Right lobe of liver (tissue), 6 donors: ENCODE data around the gene ZNF175. TPM values are rescaled to one million over a fixed set of nuclear protein-coding genes. Genes with fewer than 3 reads are reported as not detected.

ENCODE experiments used
- ATAC-seq, 4 donors: fragments of 200-7000 bp; cut with Tn5 transposase; one replicate each; pipeline ENCODE4 v1.9.1; 2020; ENCODE audit warnings: mild to moderate bottlenecking in 4 of 4, moderate library complexity in 4 of 4
- DNase-seq, 3 donors: peaks; one replicate each; pipeline ENCODE4 v3.0.0-alpha.2; 2020
- H3K27ac ChIP-seq, 3 donors: fragments of 200-600 bp; one replicate each; pipeline ENCODE4 v1.8.0; 2022
- H3K27me3 ChIP-seq, 2 donors: fragments of 200-600 bp; one replicate each; pipeline ENCODE4 v1.8.0; 2022
- H3K36me3 ChIP-seq, 4 donors: fragments of 200-600 bp; sonication (generic) in 1 of 4; one replicate each; pipeline versions ENCODE4 v1.5.1 to v1.8.0; 2017 to 2022; ENCODE audit warnings: control low read depth in 1 of 4
- H3K4me1 ChIP-seq, 4 donors: fragments of 200-600 bp; sonication (generic) in 1 of 4; one replicate each; pipeline versions ENCODE4 v1.5.1 to v1.8.0; 2017 to 2022; ENCODE audit warnings: control low read depth in 1 of 4
- H3K4me3 ChIP-seq, 3 donors: fragments of 200-600 bp; one replicate each; pipeline ENCODE4 v1.8.0; 2022
- H3K9me3 ChIP-seq, 4 donors: fragments of 200-600 bp; sonication (generic) in 1 of 4; one replicate each; pipeline versions ENCODE4 v1.5.1 to v1.8.0; 2017 to 2022; ENCODE audit warnings: control low read depth in 1 of 4
- CTCF ChIP-seq, 4 donors: fragments of 200-600 bp in 3 of 4; fragments of 450-650 bp in 1 of 4; IDR thresholded peaks; one replicate each; pipeline versions ENCODE4 v1.5.1 to v1.8.0; 2016 to 2022; ENCODE audit warnings: antibody characterized with exemption in 4 of 4, mild to moderate bottlenecking in 2 of 4
- POLR2A ChIP-seq: fragments of 450-650 bp; IDR thresholded peaks from one replicate; pipeline ENCODE4 v1.6.1; 2017; ENCODE audit warnings: antibody characterized with exemption, mild to moderate bottlenecking
- WGBS: methylation state at CpG from one replicate; pipeline ENCODE4 v1.1.6; 2018; ENCODE audit warnings: low coverage, low lambda C conversion rate; ENCODE audit not compliant: insufficient coverage; ENCODE audit errors: missing lambda C conversion rate; 5-methylcytosine and 5-hydroxymethylcytosine counted together
- intact Hi-C, 2 donors: fragments of 100-400 bp; cut with DNase I; formaldehyde crosslinking; loops; one replicate each; pipeline versions ENCODE4 v1.11.2 to v1.14.1; 2022
- total RNA-seq, 6 experiments: library from RNA; depleted of rRNA in 2 of 6; stranded (reverse); fragments of >200 nt in 2 of 6; fragmentation: NEBNext Ultra II Directional in 3 of 6; extraction: Animal tissue kit (Norgen Biotek cat#: 25700) in 3 of 6; gene quantifications; one replicate each; pipeline versions ENCODE4 v1.1.0 to v1.2.4, GENCODE V29; 2016 to 2023
- donor health status: DM: no; HTN: yes; CAD: no.
- donor health status: DM: no; HTN: no; CAD: no.
- donor health status: DM: no; HTN: no; CAD: no.
- donor health status: DM: no; HTN: yes; CAD: no.
- donor health status: DM: no; HTN: yes; CAD: no.

ZNF175 gene
- total RNA-seq, 6 experiments from 2014 or later, result 1.2 to 5.2 (median 4.4) TPM

GRCh38 chr19:51610576-51610975 lies 39.5 kb downstream of the ZNF175 start:
- DNase-seq (no peak), ATAC-seq (no peak)
- H3K27ac ChIP-seq, result no peak overlapping the region
- H3K9me3 ChIP-seq, result no peaks in the 10 kb centered on the region
- no peaks in the 10 kb centered on the region for H3K27me3 ChIP-seq
- H3K4me1 ChIP-seq, result no peaks in the 10 kb centered on the region
- no peak for TF ChIP-seq POLR2A
- TF ChIP-seq CTCF (IDR thresholded peaks at IDR 0.05), result no peak
- no peaks in the 10 kb centered on the region for H3K36me3 ChIP-seq
- intact Hi-C loops, result no loop called here
- 29% methylated on average over 1 of the region's 1 CpG for WGBS
- H3K4me3 ChIP-seq, result no peak overlapping the region

- H3K4me1 ChIP-seq, result no peaks in the 10 kb centered on the region
- no peaks in the 10 kb centered on the region for H3K36me3 ChIP-seq
- no peaks in the 10 kb centered on the region for H3K27me3 ChIP-seq
- intact Hi-C loops, result no loop called here
- ATAC-seq (no peak), DNase-seq (no peak)
- H3K9me3 ChIP-seq, result no peaks in the 10 kb centered on the region
- no peak overlapping the region for H3K4me3 ChIP-seq
- WGBS, result 54% methylated on average over 5 of the region's 5 CpGs
- no peak for TF ChIP-seq POLR2A
- TF ChIP-seq CTCF (IDR thresholded peaks at IDR 0.05), result no peak
- H3K27ac ChIP-seq, result no peak overlapping the region
These were observed 43.7 kb downstream of the ZNF175 start for GRCh38 chr19:51614789-51615188.

DNA sequence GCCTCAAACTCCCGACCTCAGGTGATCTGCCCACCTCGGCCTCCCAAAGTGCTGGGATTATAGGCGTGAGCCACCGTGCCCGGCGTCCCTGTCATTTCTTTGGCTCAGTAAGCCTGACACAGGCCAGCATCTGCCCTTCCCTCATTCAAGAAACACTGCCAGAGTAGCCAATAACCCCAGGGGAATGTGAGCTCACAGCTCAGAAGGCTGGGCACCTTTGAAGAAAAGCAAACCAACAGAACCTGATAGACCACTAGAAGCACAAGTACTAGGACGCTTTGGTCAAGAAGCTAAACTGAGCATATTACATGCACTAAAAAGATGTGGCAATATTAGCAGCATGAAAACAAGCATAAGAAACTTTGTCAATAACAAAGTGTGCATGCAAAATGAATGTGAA lies 44.9 kb downstream of the ZNF175 start:
- Histone ChIP-seq H3K36me3 (no peaks in the 10 kb centered on the region), H3K27ac (no peak overlapping the region), H3K9me3 (no peaks in the 10 kb centered on the region), H3K4me1 (no peaks in the 10 kb centered on the region), H3K4me3 (no peak overlapping the region), H3K27me3 (no peaks in the 10 kb centered on the region)
- intact Hi-C loops, result no loop called here
- WGBS, result 68% methylated on average over 3 of the region's 7 CpGs
- TF ChIP-seq POLR2A (no peak), CTCF (IDR thresholded peaks at IDR 0.05) (no peak)
- DNase-seq (peak in 1 of 3 donors; percentile 25), ATAC-seq (no peak)

DNA sequence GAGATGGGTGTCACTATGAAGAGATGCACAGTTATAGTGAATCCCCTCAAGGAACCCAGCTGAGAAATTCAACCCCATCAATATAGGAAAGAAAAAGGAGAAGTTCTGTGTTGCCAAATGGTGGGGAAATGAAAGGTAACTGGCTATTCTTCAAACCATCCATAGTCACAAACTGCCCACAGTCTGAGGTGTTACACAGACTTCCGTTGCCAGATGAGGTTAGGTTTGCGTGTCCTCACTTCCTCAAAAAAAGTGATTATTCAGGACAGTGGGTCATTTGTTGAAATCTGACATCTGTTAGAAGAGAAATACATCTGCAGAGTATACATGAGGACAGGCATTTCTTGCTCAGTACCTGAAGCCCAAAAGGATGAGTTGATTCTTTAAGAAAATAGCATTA lies 50.1 kb downstream of the ZNF175 start:
- no peak overlapping the region for H3K4me3 ChIP-seq
- H3K36me3 ChIP-seq, result no peaks in the 10 kb centered on the region
- H3K4me1 ChIP-seq, result no peaks in the 10 kb centered on the region
- TF ChIP-seq CTCF (IDR thresholded peaks at IDR 0.05), result no peak
- 12% methylated on average over 2 of the region's 2 CpGs for WGBS
- H3K9me3 ChIP-seq, result no peaks in the 10 kb centered on the region
- intact Hi-C loops, result no loop called here
- no peaks in the 10 kb centered on the region for H3K27me3 ChIP-seq
- no peak overlapping the region for H3K27ac ChIP-seq
- no peak for ATAC-seq
- DNase-seq, result peak in 1 of 3 donors; percentile 35

DNA sequence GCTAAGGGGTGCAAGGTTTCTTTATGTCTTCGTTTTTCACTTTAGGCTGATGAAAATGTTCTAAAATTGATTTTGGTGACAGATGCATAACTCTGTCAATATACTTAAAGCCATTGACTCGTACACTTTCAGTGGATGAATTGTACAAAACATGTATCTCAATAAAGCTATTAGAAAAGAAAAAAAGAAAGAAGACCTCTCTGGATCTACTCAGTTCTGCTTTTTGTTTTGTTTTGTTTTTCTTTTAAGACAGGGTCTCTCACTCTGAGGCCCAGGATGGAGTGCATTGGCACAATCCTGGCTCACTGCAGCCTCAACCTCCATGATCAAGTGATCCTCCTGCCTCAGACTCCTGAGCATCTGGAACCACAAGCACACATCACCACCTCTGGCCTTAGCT lies 55.6 kb downstream of the ZNF175 start:
- WGBS, result 23% methylated on average over 2 of the region's 2 CpGs
- DNase-seq, result no peak

More for the DNA sequence above, 55.6 kb downstream of the ZNF175 start:
- H3K27me3 ChIP-seq, result no peaks in the 10 kb centered on the region
- H3K27ac ChIP-seq, result no peak overlapping the region
- H3K4me3 ChIP-seq, result no peak overlapping the region
- intact Hi-C loops, result no loop called here
- H3K36me3 ChIP-seq, result no peaks in the 10 kb centered on the region
- no peak for TF ChIP-seq CTCF (IDR thresholded peaks at IDR 0.05)
- TF ChIP-seq POLR2A, result no peak
- H3K4me1 ChIP-seq, result no peaks in the 10 kb centered on the region
- ATAC-seq, result no peak
- no peaks in the 10 kb centered on the region for H3K9me3 ChIP-seq
